CD4-positive, alpha-beta T cell treated with Interleukin-15 for 1 hour (primary cell): Measurements from ENCODE around the gene NTF3.
"Not testable (repeated sequence)": the region's sequence is repeated elsewhere in the genome, so short reads cannot be mapped to it uniquely, and the experiment has no call there.

Experiments
- DNase-seq: peaks from one replicate; pipeline ENCODE4 v3.0.0-alpha.2; 2020

NTF3 gene

DNA sequence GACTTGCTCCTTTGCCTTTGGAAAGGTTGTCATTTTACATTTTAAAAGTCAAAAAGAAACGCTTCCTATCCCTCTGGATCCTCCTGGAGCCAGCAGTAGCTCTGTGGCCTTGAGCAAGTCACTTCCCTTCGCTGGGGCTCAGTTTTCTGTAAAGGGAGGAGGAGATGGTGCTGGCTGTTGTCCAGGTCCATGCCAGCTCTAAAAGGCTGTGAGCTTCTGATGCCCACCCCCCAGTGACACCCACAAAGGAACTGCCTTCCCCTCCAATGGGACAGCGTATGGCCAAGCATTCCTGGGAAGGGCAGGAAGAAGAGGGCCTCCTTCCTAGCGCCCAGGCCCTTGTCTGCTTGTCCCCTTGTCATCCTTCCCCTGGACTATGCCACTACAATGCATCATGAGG is 81.5 kb downstream of the NTF3 start:
- no peak for DNase-seq

DNA sequence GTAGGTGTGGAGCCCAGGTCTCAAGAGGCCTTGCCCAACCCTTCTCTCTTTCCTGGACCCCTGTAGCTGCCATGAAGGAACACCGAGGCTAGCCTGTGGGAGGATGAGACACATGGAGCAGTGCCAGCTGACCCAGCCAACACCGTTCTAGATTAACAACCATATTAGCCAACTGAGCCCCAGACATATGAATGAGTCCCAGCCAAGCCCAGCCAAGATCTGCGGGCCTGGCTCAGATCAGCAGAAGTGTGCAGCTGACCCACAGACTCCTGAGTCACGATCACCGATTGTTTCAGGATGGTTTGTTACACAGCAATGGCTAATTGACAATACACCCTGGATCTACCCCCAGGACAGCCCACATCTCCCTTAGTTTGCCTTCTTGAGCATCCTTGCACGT is 82.1 kb downstream of the NTF3 start:
- DNase-seq: no peak

- no peak for DNase-seq
Measured at GRCh38 chr12:5514545-5514944, 82.6 kb downstream of the NTF3 start.

DNA sequence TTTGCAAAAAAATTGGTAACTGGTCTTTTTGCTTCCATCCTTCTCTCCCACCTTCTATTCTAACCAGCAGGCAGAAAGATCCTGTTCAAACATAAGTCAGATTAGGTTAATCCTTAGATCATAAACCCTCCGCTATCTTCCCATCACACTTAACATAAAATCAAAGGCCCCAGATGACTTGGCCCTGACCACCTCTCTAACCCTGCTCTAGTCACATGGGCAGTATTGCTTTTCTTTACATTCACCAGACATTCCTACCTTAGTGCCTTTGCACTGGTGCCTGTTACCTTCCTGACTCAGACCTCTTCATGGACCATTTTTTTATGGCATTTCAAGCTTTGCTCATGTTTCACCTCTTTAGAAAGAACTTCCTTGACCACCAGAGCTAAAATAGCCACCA is 83.5 kb downstream of the NTF3 start:
- DNase-seq: no peak

- no peak for DNase-seq
Measured at GRCh38 chr12:5516371-5517241, 84.7 kb downstream of the NTF3 start.

- DNase-seq: no peak
Measured at GRCh38 chr12:5518584-5519365, 86.9 kb downstream of the NTF3 start.

- DNase-seq: no peak
Measured at GRCh38 chr12:5520037-5520436, 88.1 kb downstream of the NTF3 start.

DNA sequence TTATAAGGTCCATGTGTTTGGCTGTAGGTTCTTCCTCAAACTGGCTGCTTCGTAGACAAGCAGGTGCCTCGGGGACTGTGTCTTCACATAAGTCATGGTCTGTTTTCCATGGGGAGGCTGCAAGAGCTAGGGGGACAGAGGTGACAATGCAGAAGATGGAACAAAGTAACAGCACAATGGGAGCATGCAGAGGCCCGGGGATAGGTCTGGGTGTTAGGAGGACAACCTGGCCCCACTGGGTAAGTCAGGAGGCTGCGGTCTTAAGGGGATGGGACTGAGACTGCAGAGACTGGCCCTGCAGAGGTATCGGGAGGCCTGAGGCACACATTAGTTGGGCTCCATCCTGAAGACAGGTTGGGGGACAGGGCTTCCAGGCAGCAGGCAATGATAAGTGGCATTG is 88.9 kb downstream of the NTF3 start:
- no peak for DNase-seq

DNA sequence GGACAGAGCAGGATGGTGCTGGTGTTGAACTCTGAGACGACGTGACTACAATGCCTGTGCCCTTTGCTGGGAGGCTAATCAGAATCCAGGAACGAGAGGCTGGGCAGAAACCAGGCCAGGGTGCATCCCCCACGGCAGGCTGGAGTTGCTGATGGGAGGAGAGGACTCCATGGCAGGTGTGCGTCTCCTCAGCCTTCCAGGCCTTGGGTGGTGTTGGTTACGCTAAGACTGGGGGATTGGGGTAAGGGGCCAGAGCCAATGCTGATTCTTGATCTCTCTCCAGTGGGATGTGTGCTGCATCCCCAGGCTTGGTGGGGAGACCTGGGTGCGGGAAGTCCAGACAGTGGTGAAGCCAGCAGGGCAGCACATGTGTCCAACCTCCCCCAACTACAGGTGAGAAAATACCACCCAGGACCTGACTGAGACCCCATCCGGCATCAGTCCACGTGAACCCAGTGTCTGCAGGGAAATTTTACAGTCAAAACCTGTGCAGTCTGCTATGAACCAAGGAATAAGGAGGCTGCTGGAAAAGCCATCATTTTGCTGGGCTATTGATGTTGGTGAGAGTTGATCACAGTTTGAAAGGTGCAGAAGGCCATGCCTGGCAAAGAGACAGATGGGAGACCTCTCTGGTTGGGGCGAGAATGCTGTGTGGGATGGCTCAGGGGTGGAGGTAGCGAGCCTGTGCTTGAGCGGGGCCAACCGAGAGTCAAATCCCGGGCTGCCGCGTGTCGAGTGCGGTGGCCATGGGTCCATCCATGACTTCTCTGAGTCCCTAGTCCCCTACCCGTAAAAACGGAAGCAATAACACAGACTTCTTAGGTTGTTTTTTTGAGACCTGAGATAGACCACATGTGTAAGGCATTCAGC is 89.8 kb downstream of the NTF3 start:
- no peak for DNase-seq

DNA sequence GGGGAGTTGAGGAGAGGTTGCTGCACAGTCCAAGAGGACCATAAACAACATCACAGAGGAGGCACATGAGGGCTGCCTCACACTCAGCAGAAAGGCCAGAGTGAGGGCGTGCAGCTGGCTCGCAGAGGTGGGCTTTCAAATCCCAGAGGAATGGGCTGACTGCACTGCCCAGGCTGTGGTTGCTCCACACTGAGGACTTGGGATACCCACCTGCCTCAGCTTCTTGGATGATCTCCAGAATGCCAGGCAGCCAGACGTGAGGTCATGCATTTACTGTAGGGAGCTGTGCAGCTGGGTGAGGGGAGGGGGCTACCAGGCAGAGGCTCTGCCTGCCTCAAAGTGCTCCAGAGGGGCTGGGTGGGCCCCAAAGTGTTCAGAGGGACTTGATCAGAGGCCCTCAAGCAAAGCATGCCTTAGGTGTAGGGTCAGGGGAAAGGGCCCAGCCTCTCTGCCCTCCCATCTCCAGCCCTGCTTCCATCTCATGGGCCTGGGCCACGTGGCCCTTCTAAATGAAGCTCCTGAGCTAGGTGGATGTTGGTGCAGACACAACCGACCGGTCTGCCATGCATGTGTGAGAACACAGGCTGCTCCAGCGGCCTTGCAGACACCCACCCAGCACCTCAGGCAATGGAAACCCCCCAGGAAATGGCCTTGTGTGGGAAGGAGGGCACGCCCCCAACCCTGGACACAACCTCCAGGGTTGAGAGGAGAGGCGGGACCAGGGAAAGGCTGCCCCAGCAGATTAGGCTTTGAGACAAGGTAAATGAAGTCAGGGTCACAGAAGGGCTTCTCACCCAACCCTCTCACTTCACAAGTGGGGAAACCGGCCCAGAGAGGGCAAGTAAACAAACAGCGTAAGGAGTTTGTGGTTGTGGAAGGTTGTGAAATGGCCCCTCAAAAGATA is 90.8 kb downstream of the NTF3 start:
- no peak for DNase-seq

DNA sequence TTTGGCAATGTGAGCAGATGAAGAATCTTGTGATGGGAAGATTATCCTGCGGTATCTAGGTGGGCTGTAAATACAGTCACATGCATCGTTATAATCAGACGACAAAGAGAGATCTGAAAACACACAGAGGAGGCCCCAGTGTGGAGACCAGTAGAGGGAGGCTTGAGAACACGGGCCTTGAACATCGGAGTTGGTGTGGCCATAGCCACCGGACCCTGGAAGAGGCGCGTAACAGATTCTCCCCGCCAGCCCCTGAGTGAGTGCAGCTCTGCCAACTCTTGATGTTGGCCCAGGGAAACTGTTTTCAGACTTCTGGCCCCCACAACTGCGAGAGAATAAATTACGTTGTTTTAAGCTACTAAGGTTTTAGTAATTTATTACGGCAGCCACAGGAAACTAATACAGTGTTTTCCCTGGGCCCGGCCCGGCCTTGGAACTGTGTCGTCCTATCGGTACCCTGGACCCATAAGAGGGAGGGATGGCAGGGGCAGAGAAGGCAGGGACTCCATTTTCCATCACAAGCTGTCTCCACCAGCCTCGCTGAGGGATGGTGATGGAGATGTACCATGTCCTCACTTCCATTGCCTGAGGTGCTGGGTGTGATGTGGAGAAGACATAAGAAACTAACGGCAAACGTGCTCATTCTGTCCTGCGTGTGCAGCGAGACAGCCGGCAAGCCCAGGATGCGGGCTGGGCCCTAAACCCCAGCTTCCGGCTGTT is 91.6 kb downstream of the NTF3 start:
- DNase-seq: no peak

- no peak for DNase-seq
Measured at GRCh38 chr12:5524116-5524768, 92.3 kb downstream of the NTF3 start.

DNA sequence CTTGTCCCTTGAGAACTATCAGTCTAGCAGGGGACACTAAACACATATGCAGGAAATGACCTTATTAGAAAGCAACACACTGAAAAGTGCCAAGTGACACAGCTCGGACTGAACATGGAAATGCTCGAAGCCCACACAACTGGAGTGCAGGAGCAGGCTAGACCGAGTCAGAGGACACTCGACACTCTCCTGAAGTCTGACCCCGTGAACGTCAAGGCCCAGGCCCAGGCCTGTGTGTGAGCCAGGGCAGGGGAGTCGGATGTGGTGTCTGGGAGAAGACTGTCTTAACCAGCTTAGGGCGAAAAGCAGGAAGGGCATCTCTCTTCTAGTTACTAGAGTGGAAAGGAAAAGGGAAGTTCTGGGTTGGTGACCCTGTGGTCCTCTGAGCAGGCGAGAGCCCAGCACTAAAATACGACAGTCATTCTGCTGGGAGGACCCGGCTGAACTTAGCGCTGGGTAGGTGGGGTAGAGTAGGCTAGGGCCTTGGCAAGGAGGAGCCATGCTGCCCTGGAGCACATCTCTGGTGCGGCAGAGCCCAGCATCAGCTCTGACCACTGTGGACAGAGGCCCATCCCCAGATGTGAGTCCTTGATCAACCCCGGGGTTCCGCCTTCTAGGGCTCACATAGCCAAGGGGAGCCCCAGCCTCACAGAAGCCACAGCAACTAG is 93.0 kb downstream of the NTF3 start:
- DNase-seq: no peak

GRCh38 chr12:5525783-5526367 is 94.0 kb downstream of the NTF3 start:
- DNase-seq: no peak

- DNase-seq: no peak
Measured at GRCh38 chr12:5533368-5533767, 101.5 kb downstream of the NTF3 start.

GRCh38 chr12:5534426-5535199 is 102.7 kb downstream of the NTF3 start:
- DNase-seq: no peak

DNA sequence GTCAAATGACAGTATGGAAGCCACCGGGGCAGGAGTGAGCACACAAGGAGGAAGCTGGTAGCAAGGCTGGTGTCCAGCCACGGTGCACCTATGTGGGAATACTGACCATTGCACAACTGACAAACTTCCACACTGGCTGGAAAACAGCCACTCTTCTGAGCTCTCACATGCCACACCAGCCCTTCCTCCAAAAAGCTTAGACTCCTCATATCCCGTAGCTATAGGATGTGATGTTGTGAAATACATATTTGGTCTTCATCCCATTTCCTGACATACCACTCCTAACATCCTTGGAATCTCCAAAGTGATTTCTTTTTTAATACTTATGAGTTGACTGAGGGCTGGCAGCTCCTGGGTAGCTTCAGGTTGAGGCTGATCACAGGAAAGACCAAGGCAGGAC is 103.6 kb downstream of the NTF3 start:
- DNase-seq: no peak

DNA sequence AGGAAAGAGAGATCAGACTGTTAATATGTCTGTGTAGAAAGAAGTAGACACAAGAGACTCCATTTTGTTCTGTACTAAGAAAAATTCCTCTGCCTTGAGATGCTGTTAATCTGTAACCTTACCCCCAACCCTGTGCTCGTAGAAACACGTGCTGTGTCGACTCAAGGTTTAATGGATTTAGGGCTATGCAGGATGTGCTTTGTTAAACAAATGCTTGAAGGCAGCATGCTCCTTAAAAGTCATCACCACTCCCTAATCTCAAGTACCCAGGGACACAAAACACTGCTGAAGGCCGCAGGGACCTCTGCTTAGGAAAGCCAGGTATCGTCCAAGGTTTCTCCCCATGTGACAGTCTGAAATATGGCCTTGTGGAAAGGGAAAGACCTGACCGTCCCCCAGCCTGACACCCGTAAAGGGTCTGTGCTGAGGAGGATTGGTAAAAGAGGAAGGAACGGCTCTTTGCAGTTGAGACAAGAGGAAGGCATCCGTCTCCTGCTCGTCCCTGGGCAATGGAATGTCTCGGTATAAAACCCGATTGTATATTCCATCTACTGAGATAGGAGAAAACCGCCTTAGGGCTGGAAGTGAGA is 105.2 kb downstream of the NTF3 start:
- DNase-seq: not testable (repeated sequence)

GRCh38 chr12:5537771-5538170 is 105.9 kb downstream of the NTF3 start:
- DNase-seq: no peak
